Skeletal muscle tissue (tissue), 4 donors: ENCODE measurements around the gene HDAC4. TPM values are rescaled to one million over a fixed set of nuclear protein-coding genes. Genes with fewer than 3 reads are reported as not detected.
"Not testable (repeated sequence)": the region's sequence is repeated elsewhere in the genome, so short reads cannot be mapped to it uniquely, and the experiment has no call there.

Source experiments
- H3K27ac ChIP-seq: one replicate; pipeline ENCODE4 v1.7.0; 2013; ENCODE audit warnings: mild to moderate bottlenecking, low read depth, low read length, inconsistent platforms
- H3K27me3 ChIP-seq, 3 donors: one replicate each; pipeline ENCODE4 v1.7.0; 2013; ENCODE audit warnings: low read length in 3 of 3; ENCODE audit not compliant: control insufficient read depth in 3 of 3, insufficient read depth in 3 of 3
- H3K36me3 ChIP-seq, 3 donors: one replicate each; pipeline ENCODE4 v1.7.0; 2013; ENCODE audit warnings: low read length in 3 of 3; ENCODE audit not compliant: control insufficient read depth in 3 of 3, insufficient read depth in 3 of 3
- H3K4me1 ChIP-seq, 3 donors: one replicate each; pipeline ENCODE4 v1.7.0; 2013; ENCODE audit warnings: low read length in 3 of 3, mild to moderate bottlenecking in 3 of 3; ENCODE audit not compliant: control insufficient read depth in 3 of 3, insufficient read depth in 3 of 3
- H3K4me3 ChIP-seq, 3 donors: one replicate each; pipeline ENCODE4 v1.7.0; 2013; ENCODE audit warnings: low read length in 3 of 3
- H3K9ac ChIP-seq, 3 donors: one replicate each; pipeline ENCODE4 v1.7.0; 2013; ENCODE audit warnings: low read length in 3 of 3, mild to moderate bottlenecking in 3 of 3, moderate library complexity in 2 of 3, low read depth in 1 of 3
- H3K9me3 ChIP-seq, 3 donors: one replicate each; pipeline ENCODE4 v1.7.0; 2013; ENCODE audit warnings: low read length in 3 of 3; ENCODE audit not compliant: control insufficient read depth in 3 of 3
- total RNA-seq: library from RNA; depleted of rRNA; stranded (reverse); fragments of >200 nt; gene quantifications from one replicate; pipeline ENCODE4 v1.2.3, GENCODE V29; 2014
- donor health status: Osteomylitis.

HDAC4 gene
- total RNA-seq, 1 donor from 2014 or later, result 23.5 TPM

- H3K9ac ChIP-seq, result no peak overlapping the region
- peaks cover 3 to 7% (median 7%) of the 10 kb centered on the region in 3 donors for H3K4me1 ChIP-seq
- H3K36me3 ChIP-seq, result no peaks in the 10 kb centered on the region
- no peak overlapping the region for H3K4me3 ChIP-seq
- no peaks in the 10 kb centered on the region for H3K9me3 ChIP-seq
- no peaks in the 10 kb centered on the region for H3K27me3 ChIP-seq
- no peak overlapping the region for H3K27ac ChIP-seq
Measured at GRCh38 chr2:239039479-239039861, 361.4 kb downstream of the HDAC4 start.

- H3K4me1 ChIP-seq, result peaks cover 3 to 12% (median 11%) of the 10 kb centered on the region in 3 donors
- no peak overlapping the region for H3K4me3 ChIP-seq
- no peaks in the 10 kb centered on the region for H3K9me3 ChIP-seq
- peaks cover 0 to 5% (median 0%) of the 10 kb centered on the region in 3 donors for H3K27me3 ChIP-seq
- no peak overlapping the region for H3K27ac ChIP-seq
- H3K36me3 ChIP-seq, result no peaks in the 10 kb centered on the region
- H3K9ac ChIP-seq, result no peak overlapping the region
Measured at GRCh38 chr2:239038773-239039478, 361.9 kb downstream of the HDAC4 start.

DNA sequence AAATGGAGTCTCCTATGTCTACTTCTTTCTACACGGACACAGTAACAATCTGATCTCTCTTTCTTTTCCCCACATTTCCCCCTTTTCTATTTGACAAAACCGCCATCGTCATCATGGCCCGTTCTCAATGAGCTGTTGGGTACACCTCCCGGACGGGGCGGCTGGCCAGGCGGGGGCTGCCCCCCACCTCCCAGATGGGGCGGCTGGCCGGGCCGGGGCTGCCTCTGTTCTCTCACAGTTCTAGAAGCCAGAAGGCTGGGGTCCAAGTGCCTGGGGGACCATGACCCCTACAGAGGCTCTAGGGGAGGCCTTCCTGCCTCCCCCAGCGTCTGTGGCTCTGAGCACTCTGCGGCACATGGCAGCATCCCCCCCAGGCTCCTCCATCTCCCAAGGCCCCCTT, 362.5 kb downstream of the HDAC4 start:
- H3K27me3 ChIP-seq, H3K4me3 ChIP-seq, H3K9me3 ChIP-seq, H3K9ac ChIP-seq, H3K36me3 ChIP-seq, H3K27ac ChIP-seq: not testable (repeated sequence)
- peaks cover 3 to 12% (median 11%) of the 10 kb centered on the region in 3 donors for H3K4me1 ChIP-seq

DNA sequence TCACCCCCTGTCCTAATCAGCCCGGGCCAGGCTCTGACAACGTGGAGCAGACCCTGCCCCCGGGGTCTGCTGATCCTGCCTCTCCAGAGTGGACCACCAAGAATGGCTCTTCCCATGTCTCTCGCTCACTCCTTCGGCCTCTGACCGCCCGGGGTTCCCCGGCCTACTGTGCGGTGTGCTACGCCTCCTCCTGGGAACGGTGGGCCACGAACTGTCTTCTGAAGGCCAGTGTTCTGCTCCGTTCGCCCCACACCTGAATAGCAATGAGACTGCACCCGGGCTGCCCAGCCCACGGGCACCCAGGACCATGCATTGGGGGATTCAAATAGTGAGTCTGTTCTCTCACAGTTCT, 363.3 kb downstream of the HDAC4 start:
- Histone ChIP-seq H3K27ac (no peak overlapping the region), H3K4me1 (peaks cover 3 to 12% (median 11%) of the 10 kb centered on the region in 3 donors), H3K4me3 (no peak overlapping the region), H3K36me3 (no peaks in the 10 kb centered on the region), H3K9me3 (no peaks in the 10 kb centered on the region), H3K27me3 (peaks cover 0 to 6% (median 0%) of the 10 kb centered on the region in 3 donors), H3K9ac (no peak overlapping the region)

DNA sequence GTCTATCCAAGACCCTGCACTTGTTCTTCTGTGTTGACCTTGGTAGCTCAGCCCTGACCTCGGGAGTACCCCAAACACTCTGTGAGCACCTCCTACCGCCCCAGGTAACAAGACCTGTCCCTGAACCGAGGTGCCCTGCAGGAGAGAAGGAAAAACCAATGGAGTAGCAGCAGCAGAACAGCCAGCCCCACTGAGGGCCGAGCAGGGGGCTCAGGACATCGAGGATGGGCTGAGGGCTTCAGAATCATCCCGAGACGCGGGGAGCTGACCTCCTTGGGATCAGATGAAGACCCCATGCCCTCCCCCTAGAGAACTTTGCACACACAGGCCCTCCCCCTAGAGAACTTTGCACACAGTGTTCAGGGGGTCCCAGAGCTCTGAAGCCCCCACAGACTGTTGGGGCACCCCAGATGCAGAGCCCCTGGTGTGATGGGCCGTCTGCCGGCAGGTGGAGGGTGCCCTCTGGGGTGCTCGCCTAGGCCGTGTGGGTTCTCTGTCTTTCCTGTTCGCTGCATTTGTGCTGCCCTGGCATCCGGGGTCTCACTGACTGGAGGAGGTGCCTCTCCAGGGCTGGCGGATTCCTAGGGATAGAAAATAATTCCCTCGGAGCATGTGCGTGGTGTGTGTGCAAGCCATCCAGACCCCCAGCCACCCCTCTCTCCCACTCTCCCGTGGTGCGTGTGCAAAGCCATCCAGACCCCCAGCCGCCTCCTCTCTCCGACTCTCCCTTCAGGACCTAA, 363.8 kb downstream of the HDAC4 start:
- H3K36me3 ChIP-seq, result no peaks in the 10 kb centered on the region
- no peak overlapping the region for H3K27ac ChIP-seq
- H3K27me3 ChIP-seq, result peaks cover 0 to 6% (median 0%) of the 10 kb centered on the region in 3 donors
- peaks cover 3 to 12% (median 11%) of the 10 kb centered on the region in 3 donors for H3K4me1 ChIP-seq
- no peak overlapping the region for H3K4me3 ChIP-seq
- H3K9me3 ChIP-seq, result no peaks in the 10 kb centered on the region
- no peak overlapping the region for H3K9ac ChIP-seq

- Histone ChIP-seq H3K9ac (no peak overlapping the region), H3K9me3 (no peaks in the 10 kb centered on the region), H3K36me3 (no peaks in the 10 kb centered on the region), H3K27ac (no peak overlapping the region), H3K27me3 (peaks cover 0 to 6% (median 0%) of the 10 kb centered on the region in 3 donors), H3K4me3 (no peak overlapping the region), H3K4me1 (peaks cover 3 to 12% (median 11%) of the 10 kb centered on the region in 3 donors)
Measured at GRCh38 chr2:239035997-239036731, 364.7 kb downstream of the HDAC4 start.

DNA sequence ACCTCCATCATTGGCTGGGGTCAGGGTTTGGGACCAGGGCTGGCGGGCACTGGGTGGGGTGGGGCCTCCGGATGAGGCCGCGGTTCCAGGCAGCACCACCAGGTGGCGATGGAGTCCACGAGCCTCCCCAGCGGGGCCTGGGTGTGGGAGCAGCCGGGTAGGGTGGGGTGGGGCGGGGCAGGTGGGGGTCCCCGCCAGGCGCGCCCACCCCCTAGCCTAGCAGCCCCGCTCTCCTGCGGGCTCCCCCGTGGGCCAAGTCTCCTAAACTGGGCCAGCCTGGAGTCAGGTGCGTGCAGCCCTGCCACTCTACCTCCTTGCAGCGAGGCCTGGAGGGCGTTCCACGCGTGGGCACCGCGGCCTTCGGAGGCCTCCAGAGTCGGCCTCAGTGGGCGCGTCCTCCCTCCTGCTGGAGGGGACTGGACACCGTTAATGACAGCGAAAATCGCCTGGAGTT, 365.4 kb downstream of the HDAC4 start:
- Histone ChIP-seq H3K9ac (no peak overlapping the region), H3K27me3 (peaks cover 0 to 12% (median 2%) of the 10 kb centered on the region in 3 donors), H3K27ac (no peak overlapping the region), H3K9me3 (no peaks in the 10 kb centered on the region), H3K4me1 (peaks cover 3 to 12% (median 11%) of the 10 kb centered on the region in 3 donors), H3K4me3 (no peak overlapping the region), H3K36me3 (no peaks in the 10 kb centered on the region)

- Histone ChIP-seq H3K27ac (no peak overlapping the region), H3K4me3 (no peak overlapping the region), H3K27me3 (peaks cover 0 to 12% (median 2%) of the 10 kb centered on the region in 3 donors), H3K4me1 (peaks cover 3 to 12% (median 11%) of the 10 kb centered on the region in 3 donors), H3K9ac (peak overlapping the region in 1 of 3 donors; percentile 33), H3K36me3 (no peaks in the 10 kb centered on the region), H3K9me3 (no peaks in the 10 kb centered on the region)
Measured at GRCh38 chr2:239034561-239035341, 366.1 kb downstream of the HDAC4 start.

DNA sequence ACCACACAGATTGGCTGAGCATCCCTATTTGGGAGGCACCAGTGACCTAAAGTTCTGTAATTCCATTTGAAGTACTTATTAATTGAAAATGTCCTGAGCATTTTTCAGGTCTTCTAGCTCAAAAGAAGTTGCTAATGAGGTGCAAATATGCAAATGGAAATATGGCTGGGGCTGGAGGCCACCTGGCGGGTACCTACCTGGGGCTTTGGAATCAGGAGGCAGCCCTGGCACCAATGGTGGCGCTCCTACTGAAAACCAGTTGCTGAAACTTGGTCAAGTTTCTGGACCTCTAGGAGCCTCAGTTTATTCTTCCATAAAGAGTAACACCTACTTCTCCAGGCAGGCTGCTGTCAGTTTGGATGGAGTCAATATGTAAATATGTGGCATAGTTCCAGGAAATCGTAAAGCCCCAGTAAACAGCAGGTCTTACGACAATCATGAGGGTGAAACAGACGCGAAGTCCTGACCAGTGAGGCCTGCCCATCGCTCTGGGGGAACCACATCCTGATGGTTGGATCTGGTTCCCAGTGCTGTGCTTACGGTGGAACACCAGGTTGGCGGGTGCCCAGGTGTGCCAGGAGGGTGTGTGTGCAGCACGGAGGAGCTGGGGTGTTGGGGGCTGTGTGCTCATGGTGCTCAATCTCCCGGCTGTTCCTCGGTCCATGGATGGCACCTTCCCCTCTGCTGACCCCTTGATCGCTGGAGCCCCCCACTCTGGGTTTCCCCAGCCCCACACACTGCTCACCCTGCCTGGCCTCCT, 366.8 kb downstream of the HDAC4 start:
- Histone ChIP-seq H3K27ac (no peak overlapping the region), H3K4me3 (no peak overlapping the region), H3K9me3 (no peaks in the 10 kb centered on the region), H3K9ac (no peak overlapping the region), H3K27me3 (peaks cover 3 to 12% (median 8%) of the 10 kb centered on the region in 3 donors), H3K36me3 (no peaks in the 10 kb centered on the region), H3K4me1 (peaks cover 3 to 12% (median 11%) of the 10 kb centered on the region in 3 donors)
